Measurements from ENCODE around the gene ACMSD.
"Not testable (repeated sequence)": the region's sequence is repeated elsewhere in the genome, so short reads cannot be mapped to it uniquely, and the experiment has no call there.

ACMSD gene

GRCh38 chr2:134855709-134856108 is 17.3 kb downstream of the ACMSD start:
- DNase-seq = no peak

- DNase-seq = no peak
Observed at GRCh38 chr2:134858245-134858644, 19.8 kb downstream of the ACMSD start.

GRCh38 chr2:134861173-134861572 is 22.8 kb downstream of the ACMSD start:
- DNase-seq = no peak

GRCh38 chr2:134862069-134862468 is 23.7 kb downstream of the ACMSD start:
- DNase-seq = no peak

- no peak for DNase-seq
Observed at GRCh38 chr2:134862674-134863073, 24.3 kb downstream of the ACMSD start.

GRCh38 chr2:134863446-134863845 is 25.0 kb downstream of the ACMSD start:
- DNase-seq = no peak

GRCh38 chr2:134865067-134865787 is 26.8 kb downstream of the ACMSD start:
- DNase-seq = no peak

- no peak for DNase-seq
Observed at GRCh38 chr2:134866498-134867099, 28.2 kb downstream of the ACMSD start.

GRCh38 chr2:134869946-134870736 is 31.7 kb downstream of the ACMSD start:
- no peak for DNase-seq

GRCh38 chr2:134873152-134873551 is 34.7 kb downstream of the ACMSD start:
- DNase-seq = no peak

GRCh38 chr2:134875309-134875708 is 36.9 kb downstream of the ACMSD start:
- no peak for DNase-seq

- DNase-seq = no peak
Observed at GRCh38 chr2:134882773-134883172, 44.4 kb downstream of the ACMSD start.

GRCh38 chr2:134883552-134884293 is 45.3 kb downstream of the ACMSD start:
- DNase-seq = peak in 1 of 4 experiments; percentile 12

GRCh38 chr2:134884435-134884834 is 46.0 kb downstream of the ACMSD start:
- no peak for DNase-seq

- no peak for DNase-seq
Observed at GRCh38 chr2:134892282-134893035, 54.0 kb downstream of the ACMSD start.

GRCh38 chr2:134897932-134898331 is 59.5 kb downstream of the ACMSD start:
- peak in 3 of 4 experiments; percentile 7 to 57 (median 43) for DNase-seq

GRCh38 chr2:134899204-134899603 is 60.8 kb downstream of the ACMSD start:
- no peak for DNase-seq

- no peak for DNase-seq
Observed at GRCh38 chr2:134900151-134900550, 61.7 kb downstream of the ACMSD start.

- DNase-seq = not testable (repeated sequence)
Observed at GRCh38 chr2:134903701-134904100, 65.3 kb downstream of the ACMSD start.

- DNase-seq = no peak
Observed at GRCh38 chr2:134905168-134905567, 66.8 kb downstream of the ACMSD start.

GRCh38 chr2:134906726-134907125 is 68.3 kb downstream of the ACMSD start:
- DNase-seq = no peak

All from suppressor macrophage (primary cell).